C4-2B (cell line): Measurements from ENCODE around the gene TCTN2.

ENCODE experiments used
- H3K27ac ChIP-seq: fragments of 450-650 bp; 2 replicates; pipeline ENCODE4 v1.5.1; 2017
- ZFX ChIP-seq: fragments of 450-650 bp; IDR thresholded peaks from 2 replicates; pipeline ENCODE4 v1.6.1; 2017
- TF ChIP-seq, protein P1 (sequence below): fragments of 450-650 bp; conservative IDR thresholded peaks from 2 replicates; pipeline ENCODE4 v1.5.1; 2017; ENCODE audit warnings: mild to moderate bottlenecking

TCTN2 gene

DNA sequence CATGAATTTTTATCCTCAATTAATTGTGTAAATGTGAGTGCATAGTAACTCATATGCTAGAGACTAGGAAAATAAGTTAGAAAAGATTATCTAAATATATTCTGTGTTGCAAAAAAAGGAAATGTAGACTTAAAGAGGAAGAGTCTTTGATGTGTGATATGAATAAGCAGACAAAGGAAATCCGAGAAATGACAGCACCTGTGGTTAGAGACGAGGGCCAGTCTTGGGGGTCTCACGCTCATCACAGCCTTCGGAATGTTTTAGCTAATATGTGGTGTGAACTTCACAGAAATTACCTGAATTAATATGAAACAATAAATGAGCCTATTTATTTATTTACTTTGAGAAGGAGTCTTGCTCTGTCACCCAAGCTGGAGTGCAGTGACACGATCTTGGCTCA lies 52.9 kb downstream of the TCTN2 start:
- no peak overlapping the region for H3K27ac ChIP-seq
- TF ChIP-seq ZFX: no peak
- TF ChIP-seq, protein P1, sequence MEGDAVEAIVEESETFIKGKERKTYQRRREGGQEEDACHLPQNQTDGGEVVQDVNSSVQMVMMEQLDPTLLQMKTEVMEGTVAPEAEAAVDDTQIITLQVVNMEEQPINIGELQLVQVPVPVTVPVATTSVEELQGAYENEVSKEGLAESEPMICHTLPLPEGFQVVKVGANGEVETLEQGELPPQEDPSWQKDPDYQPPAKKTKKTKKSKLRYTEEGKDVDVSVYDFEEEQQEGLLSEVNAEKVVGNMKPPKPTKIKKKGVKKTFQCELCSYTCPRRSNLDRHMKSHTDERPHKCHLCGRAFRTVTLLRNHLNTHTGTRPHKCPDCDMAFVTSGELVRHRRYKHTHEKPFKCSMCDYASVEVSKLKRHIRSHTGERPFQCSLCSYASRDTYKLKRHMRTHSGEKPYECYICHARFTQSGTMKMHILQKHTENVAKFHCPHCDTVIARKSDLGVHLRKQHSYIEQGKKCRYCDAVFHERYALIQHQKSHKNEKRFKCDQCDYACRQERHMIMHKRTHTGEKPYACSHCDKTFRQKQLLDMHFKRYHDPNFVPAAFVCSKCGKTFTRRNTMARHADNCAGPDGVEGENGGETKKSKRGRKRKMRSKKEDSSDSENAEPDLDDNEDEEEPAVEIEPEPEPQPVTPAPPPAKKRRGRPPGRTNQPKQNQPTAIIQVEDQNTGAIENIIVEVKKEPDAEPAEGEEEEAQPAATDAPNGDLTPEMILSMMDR: no peak

DNA sequence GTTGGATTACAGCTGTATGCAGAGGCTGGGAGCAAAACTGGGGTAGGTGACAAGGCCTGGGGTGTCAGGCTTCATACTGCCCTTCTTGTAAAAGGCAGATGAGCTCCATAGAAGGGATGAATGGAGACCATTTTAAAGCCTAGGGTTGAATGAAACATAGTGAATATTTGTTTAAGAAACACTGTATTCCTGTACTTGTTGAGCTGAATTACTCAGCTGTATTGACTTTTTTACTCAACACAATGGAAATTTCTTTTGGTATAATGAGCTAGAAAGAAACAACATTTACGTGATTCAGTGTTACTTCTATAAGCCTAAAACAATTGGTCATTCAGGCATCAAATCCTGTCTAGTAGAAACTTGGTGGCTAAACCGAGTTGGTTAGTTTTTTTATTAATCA lies 55.3 kb downstream of the TCTN2 start:
- TF ChIP-seq, protein P1: no peak
- TF ChIP-seq ZFX: no peak

DNA sequence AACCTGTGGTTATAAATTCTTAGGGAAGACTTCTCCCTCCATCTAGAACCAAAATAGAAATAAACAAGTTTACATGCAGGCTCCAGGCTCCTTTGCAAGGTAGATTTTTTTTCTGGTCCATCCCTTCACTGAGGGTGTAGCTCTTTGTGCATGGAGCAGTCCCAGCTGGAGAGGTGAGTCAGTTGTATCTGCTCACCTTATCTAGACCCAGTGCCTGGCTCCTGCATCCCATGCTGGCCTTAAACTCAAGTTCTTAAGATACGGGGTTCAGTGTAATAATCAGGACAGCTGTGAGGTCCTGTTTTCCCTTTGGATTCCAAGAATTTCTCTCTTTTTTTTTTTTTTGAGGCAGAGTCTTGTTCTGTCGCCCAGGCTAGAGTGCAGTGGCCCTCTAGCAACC lies 56.0 kb downstream of the TCTN2 start:
- TF ChIP-seq, protein P1: no peak
- TF ChIP-seq ZFX: no peak
- H3K27ac ChIP-seq: no peak overlapping the region

More for the DNA sequence above, 55.3 kb downstream of the TCTN2 start:
- no peak overlapping the region for H3K27ac ChIP-seq

DNA sequence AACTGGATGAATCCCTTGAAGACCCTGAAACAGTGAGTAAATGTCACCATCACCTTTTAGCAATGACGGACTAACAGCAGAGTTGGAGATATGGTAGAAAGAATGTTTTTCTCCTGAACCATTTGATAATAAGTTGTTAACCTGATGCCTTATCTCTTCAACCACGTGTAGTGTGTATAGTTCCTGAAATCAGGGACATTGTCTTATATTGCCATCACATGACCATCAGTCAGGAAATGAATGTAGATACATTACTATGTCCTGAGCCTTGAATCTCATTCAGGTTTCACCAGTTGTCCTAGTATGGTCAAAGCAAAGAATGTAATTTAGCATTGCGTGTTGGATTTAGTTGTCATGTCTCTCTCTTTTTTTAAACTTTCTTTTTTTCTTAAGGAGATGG lies 57.0 kb downstream of the TCTN2 start:
- TF ChIP-seq, protein P1: no peak
- TF ChIP-seq ZFX: no peak
- H3K27ac ChIP-seq: no peak overlapping the region

DNA sequence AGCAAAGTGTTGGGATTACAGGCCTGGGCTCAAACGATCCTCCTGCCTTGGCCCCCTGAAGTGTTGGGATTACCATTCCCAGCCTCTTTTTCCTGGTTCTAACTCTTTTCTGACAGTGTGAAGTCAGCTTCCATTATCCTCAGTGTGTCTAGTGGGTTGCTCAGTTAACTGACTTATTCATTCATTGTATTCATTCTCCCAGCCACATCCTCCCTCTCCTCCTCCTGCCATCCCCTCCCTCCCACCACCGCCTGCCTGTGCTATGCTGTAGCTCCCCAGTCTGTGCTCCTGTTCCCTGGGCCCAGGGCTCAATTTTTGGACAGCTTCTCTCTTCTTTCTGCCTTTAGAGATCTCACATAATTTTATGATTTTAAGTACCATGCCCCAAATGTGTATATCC lies 60.7 kb downstream of the TCTN2 start:
- TF ChIP-seq, protein P1: no peak
- no peak for TF ChIP-seq ZFX
- H3K27ac ChIP-seq: no peak overlapping the region

DNA sequence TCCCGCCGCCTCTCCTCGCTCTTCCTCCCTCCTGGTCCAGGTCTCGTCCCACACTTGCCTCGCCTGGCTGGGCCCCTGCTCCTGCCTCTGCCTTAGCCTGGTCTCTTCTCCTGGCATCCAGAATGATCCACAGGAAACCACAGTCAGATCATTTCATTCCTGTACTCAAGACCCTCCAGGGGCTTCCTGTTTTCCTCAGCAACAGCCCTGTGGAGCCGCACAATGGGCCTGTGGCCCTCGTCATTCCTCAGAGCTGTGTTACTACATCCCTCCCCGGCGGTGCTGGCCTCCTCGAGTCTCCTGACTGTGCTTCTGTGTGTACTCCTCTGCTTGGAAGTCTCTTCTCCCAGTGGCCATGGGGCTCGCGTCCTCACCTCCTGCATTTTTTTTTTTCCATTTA lies 61.3 kb downstream of the TCTN2 start:
- TF ChIP-seq, protein P1: no peak
- TF ChIP-seq ZFX: no peak

GRCh38 chr12:123733229-123733628 lies 62.3 kb downstream of the TCTN2 start:
- TF ChIP-seq, protein P1: no peak
- TF ChIP-seq ZFX: no peak
- no peak overlapping the region for H3K27ac ChIP-seq

More for the DNA sequence above, 61.3 kb downstream of the TCTN2 start:
- no peak overlapping the region for H3K27ac ChIP-seq
